ENCODE results near the gene SLC5A10.

- TF ChIP-seq CTCF (IDR thresholded peaks at IDR 0.05; ENCODE audit: low read length) (no peak), EZH2 (IDR thresholded peaks at IDR 0.05; ENCODE audit: borderline replicate concordance, low read length) (no peak)
Observed at GRCh38 chr17:18987862-18988545, 36.0 kb downstream of the SLC5A10 start.
